NT2/D1 (cell line): ENCODE measurements around the gene MAP3K5.

Experiments
- SUZ12 ChIP-seq: IDR thresholded peaks from 2 replicates; pipeline ENCODE4 v1.6.1; 2011; ENCODE audit not compliant: insufficient read length, insufficient read depth; ENCODE audit errors: extremely low read depth
- YY1 ChIP-seq: IDR thresholded peaks from 2 replicates; pipeline ENCODE4 v1.6.1; 2011; ENCODE audit not compliant: insufficient read length, insufficient read depth

- TF ChIP-seq YY1 (no peak), SUZ12 (no peak)
These were observed 24.4 kb upstream of the MAP3K5 start for GRCh38 chr6:136816656-136817055.
